Epithelial cell of prostate (primary cell): ENCODE data around the gene LIPF.
"Not testable (repeated sequence)": the region's sequence is repeated elsewhere in the genome, so short reads cannot be mapped to it uniquely, and the experiment has no call there.

ENCODE experiments used
- DNase-seq: peaks from one replicate; pipeline ENCODE4 v3.0.0-alpha.2; 2011; ENCODE audit warnings: low read depth, low spot score
- H3K27ac ChIP-seq: fragments of 450-650 bp; 2 replicates; pipeline ENCODE4 v1.5.1; 2017; ENCODE audit warnings: mild to moderate bottlenecking

LIPF gene

GRCh38 chr10:88664142-88664541 is at the start of gene LIPF:
TSS of gene LIPF (plus strand) at chr10:88664442. CDS start at chr10:88667298, 2,856 bp downstream.
- no peak within 1 kb of the TSS for H3K27ac ChIP-seq
- no peak for DNase-seq

DNA sequence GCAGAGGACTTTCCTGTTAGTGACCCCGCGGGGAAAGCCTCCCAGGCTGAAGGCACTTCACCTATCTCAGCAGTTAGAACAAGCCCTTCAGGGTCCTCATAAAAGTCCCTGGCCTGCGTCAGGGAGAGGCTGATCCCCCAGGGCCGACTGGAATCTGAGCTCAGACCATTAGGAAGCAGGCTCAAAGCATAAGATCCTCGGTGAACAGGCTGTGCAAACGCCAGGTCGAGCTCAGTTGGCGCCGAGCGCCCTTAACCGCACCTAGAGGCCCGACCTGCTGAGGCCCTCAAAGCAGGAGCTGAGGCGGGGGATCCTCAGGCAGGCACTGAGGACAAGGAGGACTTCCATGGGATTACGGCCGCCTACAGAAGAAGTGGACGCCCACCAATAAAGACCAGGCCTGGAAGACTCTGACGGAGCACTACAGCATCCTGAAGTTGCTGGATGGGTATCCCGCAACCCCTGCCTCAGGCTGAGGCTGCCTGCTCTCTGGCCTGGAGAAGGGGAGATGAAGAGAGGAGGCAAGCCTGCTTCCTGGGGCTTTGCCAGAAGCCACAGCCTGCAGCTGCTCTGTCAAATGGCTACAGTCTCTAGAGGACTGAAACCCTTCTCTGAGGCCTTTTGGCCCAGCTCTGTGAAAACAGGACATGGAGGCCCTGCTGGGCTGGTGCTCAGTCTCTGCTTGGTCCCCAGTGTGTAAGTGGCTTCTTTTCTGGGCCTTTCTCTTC is 47.8 kb upstream of the LIPF start:
- DNase-seq = no peak
- H3K27ac ChIP-seq = no peak overlapping the region

DNA sequence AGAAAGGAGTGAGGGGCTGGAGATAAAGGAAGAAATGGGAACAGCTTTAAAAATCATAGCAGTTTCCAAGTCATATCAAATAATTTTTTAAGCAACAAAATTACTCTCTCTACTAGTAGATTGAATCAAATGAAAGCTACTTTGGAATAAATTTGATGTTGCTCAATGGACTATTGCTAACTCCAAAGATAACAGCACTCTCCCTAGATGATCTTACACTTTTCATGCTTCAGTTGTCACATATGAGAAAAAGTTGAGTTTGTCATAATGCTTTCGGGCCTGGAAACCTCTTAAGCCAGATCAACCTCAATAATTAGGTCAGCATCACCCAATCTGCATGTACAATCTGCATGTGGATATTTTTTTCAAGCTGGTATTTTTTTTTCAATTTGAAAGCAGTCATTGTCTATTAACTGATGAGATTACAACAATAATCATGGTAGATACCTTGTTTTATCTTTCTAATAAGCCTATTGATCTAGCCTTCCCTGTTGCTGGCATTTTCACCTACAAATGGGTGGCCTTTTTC is 46.4 kb upstream of the LIPF start:
- DNase-seq = no peak
- no peak overlapping the region for H3K27ac ChIP-seq

- H3K27ac ChIP-seq = no peak overlapping the region
Measured at GRCh38 chr10:88618496-88618895, 45.7 kb upstream of the LIPF start.

DNA sequence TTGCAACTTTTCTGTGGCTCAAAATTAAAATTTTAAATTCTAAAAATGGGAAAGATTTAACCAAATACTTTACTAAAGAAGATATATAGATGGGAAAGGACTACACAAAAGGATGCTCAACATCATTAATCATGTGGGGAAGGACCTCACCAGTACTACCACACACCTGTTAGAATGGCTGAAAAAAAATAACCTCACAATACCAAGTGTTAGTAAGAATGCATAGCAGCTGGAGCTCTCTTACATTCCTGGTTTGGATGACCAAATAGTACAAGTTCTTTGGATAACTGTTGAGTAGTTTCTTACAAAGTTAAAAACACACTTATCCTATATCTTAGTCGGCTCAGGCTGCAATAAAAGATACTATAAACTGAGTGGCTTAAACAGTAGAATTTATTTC is 43.8 kb upstream of the LIPF start:
- no peak for DNase-seq
- no peak overlapping the region for H3K27ac ChIP-seq

More at GRCh38 chr10:88618496-88618895, 45.7 kb upstream of the LIPF start:
- no peak for DNase-seq

DNA sequence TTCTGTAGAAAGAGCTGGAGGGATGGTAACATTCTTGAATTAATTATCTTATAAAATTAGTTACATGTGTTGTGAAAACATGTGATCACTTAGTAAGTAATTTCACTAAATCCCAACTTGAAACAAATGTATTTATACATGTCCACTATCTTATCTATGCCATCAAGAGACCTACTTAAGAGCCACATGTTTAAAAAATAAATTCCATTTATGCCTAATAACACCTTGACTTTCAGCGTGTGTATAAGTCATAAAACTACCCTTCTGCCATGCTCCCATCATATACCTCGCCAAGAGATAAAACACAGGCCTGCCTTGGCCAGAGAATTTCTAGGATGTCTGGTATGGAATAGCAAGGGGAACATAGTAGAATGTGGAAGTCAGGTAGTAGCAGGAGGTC is 40.4 kb upstream of the LIPF start:
- H3K27ac ChIP-seq = no peak overlapping the region
- no peak for DNase-seq

- H3K27ac ChIP-seq = no peak overlapping the region
- no peak for DNase-seq
Measured at GRCh38 chr10:88624840-88625239, 39.4 kb upstream of the LIPF start.

- DNase-seq = no peak
- no peak overlapping the region for H3K27ac ChIP-seq
Measured at GRCh38 chr10:88640186-88640585, 24.1 kb upstream of the LIPF start.

GRCh38 chr10:88642209-88642608 is 22.0 kb upstream of the LIPF start:
- no peak overlapping the region for H3K27ac ChIP-seq
- DNase-seq = no peak

GRCh38 chr10:88642963-88643362 is 21.3 kb upstream of the LIPF start:
- no peak for DNase-seq
- no peak overlapping the region for H3K27ac ChIP-seq

- DNase-seq = no peak
- no peak overlapping the region for H3K27ac ChIP-seq
Measured at GRCh38 chr10:88647061-88647615, 17.1 kb upstream of the LIPF start.

- DNase-seq = no peak
- peak overlapping the region; percentile 43 for H3K27ac ChIP-seq
Measured at GRCh38 chr10:88651101-88651551, 13.1 kb upstream of the LIPF start.

DNA sequence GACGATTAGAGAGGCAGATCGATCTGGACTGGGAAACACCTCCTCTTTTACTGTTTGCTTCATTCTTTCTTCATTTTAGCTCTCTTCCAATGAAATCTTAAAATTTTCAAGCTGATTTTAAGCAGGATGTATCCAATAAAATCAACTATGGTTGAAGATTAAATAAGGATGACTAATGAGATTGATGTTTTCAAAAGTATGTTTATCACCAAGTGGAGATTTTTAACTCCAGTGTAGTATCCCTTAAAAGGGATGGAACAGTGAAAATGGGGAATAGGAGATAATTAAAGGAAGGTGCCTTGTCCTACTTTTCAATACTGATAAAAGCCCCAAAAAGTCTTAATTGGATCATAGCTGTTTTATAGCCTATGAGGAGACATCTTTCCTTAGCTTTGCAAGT is 11.6 kb upstream of the LIPF start:
- no peak overlapping the region for H3K27ac ChIP-seq
- no peak for DNase-seq

- DNase-seq = no peak
- no peak overlapping the region for H3K27ac ChIP-seq
Measured at GRCh38 chr10:88657901-88658300, 6.3 kb upstream of the LIPF start.

DNA sequence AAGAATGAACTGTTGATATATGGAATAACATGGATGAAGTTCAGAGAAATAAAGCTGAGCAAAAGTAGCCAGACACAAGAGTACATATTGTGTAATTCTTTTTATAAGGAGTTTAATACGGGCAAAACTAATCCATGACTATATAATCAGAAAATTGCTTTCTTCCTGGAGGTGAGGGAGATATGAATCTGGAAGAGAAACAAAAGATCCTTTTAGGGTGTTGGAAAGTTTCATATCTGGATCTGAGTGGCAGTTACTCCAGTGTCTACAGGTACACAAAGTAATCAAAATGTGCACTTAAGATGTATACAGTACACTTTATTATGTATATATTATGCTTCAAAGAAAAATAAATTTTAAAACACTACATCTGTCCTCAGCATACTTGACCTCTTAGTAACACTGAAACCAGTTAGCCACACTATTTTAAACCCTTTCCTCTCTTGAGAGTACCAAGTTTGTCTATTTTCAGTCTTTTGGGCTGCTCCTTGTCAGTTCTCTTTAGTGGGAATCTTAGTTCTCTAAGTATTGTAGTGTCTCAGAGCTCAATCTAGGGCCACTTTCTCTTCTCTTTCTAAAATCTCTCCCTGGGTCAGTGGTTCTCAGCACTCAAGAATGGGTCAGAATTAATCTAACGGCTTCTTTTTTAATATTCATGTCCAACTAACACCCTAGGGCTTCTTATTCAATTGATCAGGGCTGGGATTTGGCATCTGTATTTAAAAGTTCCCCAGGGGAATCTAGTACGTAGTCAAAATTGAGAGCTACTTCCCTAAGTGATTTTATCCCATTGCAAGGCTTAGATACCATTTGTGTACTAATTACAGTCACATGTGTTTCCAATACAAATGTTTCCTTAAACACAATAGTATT is 4.3 kb upstream of the LIPF start:
- H3K27ac ChIP-seq = no peak overlapping the region
- no peak for DNase-seq

- no peak overlapping the region for H3K27ac ChIP-seq
- no peak for DNase-seq
Measured at GRCh38 chr10:88660598-88660884, 3.7 kb upstream of the LIPF start.

- DNase-seq = no peak
- H3K27ac ChIP-seq = no peak overlapping the region
Measured at GRCh38 chr10:88661018-88661417, 3.2 kb upstream of the LIPF start.

- no peak overlapping the region for H3K27ac ChIP-seq
- no peak for DNase-seq
Measured at GRCh38 chr10:88661577-88661976, 2.7 kb upstream of the LIPF start.

DNA sequence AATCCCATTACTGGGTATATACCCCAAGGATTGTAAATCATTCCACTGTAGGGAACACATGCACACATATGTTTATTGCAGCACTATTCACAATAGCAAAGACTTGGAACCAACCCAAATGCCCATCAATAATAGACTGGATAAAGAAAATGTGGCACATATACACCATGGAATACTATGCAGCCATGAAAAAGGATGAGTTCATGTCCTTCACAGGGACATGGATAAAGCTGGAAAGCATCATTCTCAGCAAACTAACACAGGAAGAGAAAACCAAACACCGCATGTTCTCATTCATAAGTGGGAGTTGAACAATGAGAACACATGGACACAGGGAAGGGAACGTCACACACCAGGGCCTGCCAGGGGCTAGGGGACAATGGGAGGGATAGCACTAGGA is 1.1 kb upstream of the LIPF start:
- H3K27ac ChIP-seq, DNase-seq: not testable (repeated sequence)

GRCh38 chr10:88668465-88668864 is 4.2 kb downstream of the LIPF start:
- no peak overlapping the region for H3K27ac ChIP-seq
- no peak for DNase-seq

DNA sequence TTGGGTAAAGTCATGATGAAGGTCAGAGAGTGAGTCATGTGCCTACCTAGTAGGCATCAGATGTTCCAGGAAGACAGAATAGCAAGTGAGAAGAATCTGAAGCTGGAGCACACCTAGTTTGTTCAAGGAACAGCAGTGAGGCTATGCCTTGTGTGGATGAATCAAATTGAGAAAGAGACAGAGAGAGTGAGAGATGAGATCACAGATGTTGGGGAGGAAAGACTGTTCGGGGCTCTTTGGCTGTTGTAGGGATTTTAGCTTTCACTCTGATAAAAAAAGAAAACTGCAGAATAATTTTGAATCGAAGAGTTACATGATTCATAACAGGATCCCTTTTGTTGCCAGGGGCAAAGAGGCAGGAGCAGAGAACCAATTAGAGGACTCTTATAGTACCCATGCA is 6.3 kb downstream of the LIPF start:
- no peak for DNase-seq
- no peak overlapping the region for H3K27ac ChIP-seq
